Parathyroid adenoma (tissue), 2 donors: Measurements from ENCODE around the gene CABLES1.
"Not testable (repeated sequence)": the region's sequence is repeated elsewhere in the genome, so short reads cannot be mapped to it uniquely, and the experiment has no call there.

Experiments used
- H2AFZ ChIP-seq: fragments of 300-600 bp; sonication (generic); one replicate; pipeline ENCODE4 v1.7.0; 2017; ENCODE audit warnings: antibody characterized with exemption, mild to moderate bottlenecking
- H3K27ac ChIP-seq: fragments of 300-600 bp; sonication (generic); one replicate; pipeline ENCODE4 v1.7.0; 2017
- H3K27me3 ChIP-seq: fragments of 300-600 bp; sonication (generic); one replicate; pipeline ENCODE4 v1.7.0; 2017; ENCODE audit warnings: low read length; ENCODE audit not compliant: control insufficient read depth, insufficient read depth
- H3K36me3 ChIP-seq: fragments of 300-600 bp; sonication (generic); one replicate; pipeline ENCODE4 v1.7.0; 2017; ENCODE audit warnings: low read length; ENCODE audit not compliant: control insufficient read depth, insufficient read depth
- H3K4me1 ChIP-seq: fragments of 300-600 bp; sonication (generic); one replicate; pipeline ENCODE4 v1.7.0; 2017; ENCODE audit warnings: control low read depth
- H3K4me2 ChIP-seq: fragments of 300-600 bp; sonication (generic); one replicate; pipeline ENCODE4 v1.7.0; 2017; ENCODE audit warnings: low read length
- H3K4me3 ChIP-seq: fragments of 300-600 bp; sonication (generic); one replicate; pipeline ENCODE4 v1.7.0; 2017; ENCODE audit warnings: low read depth, low read length
- H3K79me2 ChIP-seq: fragments of 300-600 bp; sonication (generic); one replicate; pipeline ENCODE4 v1.7.0; 2017; ENCODE audit warnings: control low read depth
- H3K9ac ChIP-seq: fragments of 300-600 bp; sonication (generic); one replicate; pipeline ENCODE4 v1.7.0; 2017; ENCODE audit warnings: mild to moderate bottlenecking
- H3K9me3 ChIP-seq: fragments of 300-600 bp; sonication (generic); one replicate; pipeline ENCODE4 v1.7.0; 2017; ENCODE audit warnings: low read length; ENCODE audit not compliant: control insufficient read depth
- TF ChIP-seq, protein P1 (sequence below): fragments of 300-600 bp; sonication (generic); IDR thresholded peaks from one replicate; pipeline ENCODE4 v1.7.0; 2017; ENCODE audit warnings: antibody characterized with exemption, mild to moderate bottlenecking
- donor health status: primary hyperparathyroidism.

Gene CABLES1

DNA sequence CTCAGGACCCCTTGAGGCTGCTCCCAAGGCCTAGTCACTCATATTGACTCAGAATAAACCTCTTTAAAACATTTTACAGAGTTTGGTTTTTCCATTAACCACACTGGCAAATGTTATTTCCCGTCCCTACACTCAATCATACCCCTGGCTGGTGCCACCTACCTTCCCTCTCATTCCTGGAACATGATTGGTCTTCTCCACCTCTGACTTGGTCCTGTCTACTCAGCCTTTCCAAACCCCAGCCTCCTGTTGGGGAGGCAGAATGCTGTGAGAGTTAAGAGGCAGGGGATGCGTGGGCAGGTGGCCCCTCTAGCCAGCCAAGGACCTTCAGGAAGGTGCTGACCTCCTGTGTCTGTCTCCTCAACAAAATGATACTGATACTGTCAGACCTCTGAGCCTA lies 149.3 kb downstream of the CABLES1 start:
- no peak overlapping the region for H3K9ac ChIP-seq
- no peaks in the 10 kb centered on the region for H3K9me3 ChIP-seq
- H3K4me2 ChIP-seq: no peak overlapping the region
- H3K4me3 ChIP-seq: no peak overlapping the region
- H3K36me3 ChIP-seq: no peaks in the 10 kb centered on the region
- no peak overlapping the region for H3K27ac ChIP-seq
- no peaks in the 10 kb centered on the region for H3K27me3 ChIP-seq
- no peaks in the 10 kb centered on the region for H3K4me1 ChIP-seq
- H3K79me2 ChIP-seq: no peaks in the 10 kb centered on the region
- no peak overlapping the region for H2AFZ ChIP-seq
- TF ChIP-seq, protein P1, sequence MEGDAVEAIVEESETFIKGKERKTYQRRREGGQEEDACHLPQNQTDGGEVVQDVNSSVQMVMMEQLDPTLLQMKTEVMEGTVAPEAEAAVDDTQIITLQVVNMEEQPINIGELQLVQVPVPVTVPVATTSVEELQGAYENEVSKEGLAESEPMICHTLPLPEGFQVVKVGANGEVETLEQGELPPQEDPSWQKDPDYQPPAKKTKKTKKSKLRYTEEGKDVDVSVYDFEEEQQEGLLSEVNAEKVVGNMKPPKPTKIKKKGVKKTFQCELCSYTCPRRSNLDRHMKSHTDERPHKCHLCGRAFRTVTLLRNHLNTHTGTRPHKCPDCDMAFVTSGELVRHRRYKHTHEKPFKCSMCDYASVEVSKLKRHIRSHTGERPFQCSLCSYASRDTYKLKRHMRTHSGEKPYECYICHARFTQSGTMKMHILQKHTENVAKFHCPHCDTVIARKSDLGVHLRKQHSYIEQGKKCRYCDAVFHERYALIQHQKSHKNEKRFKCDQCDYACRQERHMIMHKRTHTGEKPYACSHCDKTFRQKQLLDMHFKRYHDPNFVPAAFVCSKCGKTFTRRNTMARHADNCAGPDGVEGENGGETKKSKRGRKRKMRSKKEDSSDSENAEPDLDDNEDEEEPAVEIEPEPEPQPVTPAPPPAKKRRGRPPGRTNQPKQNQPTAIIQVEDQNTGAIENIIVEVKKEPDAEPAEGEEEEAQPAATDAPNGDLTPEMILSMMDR: no peak

DNA sequence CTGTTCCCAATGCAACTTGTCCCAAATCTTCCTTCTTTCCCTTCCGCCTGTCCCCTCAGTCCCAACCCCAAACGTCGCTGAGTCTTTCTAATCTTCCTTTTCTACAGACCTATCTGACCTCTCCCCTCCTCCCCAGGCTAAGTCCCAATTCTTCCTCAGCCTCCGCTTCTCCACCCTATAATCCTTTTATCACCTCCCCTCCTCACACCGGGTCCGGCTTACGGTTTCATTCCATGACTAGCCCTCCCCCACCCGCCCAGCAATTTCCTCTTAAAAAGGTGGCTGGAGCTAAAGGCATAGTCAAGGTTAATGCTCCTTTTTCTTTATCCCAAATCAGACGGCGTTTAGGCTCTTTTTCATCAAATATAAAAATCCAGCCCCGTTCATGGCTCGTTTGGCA lies 150.3 kb downstream of the CABLES1 start:
- not testable (repeated sequence) for H3K79me2 ChIP-seq, H3K9ac ChIP-seq, H3K36me3 ChIP-seq, H2AFZ ChIP-seq, H3K27ac ChIP-seq, H3K27me3 ChIP-seq, H3K9me3 ChIP-seq, H3K4me2 ChIP-seq, H3K4me3 ChIP-seq, H3K4me1 ChIP-seq

DNA sequence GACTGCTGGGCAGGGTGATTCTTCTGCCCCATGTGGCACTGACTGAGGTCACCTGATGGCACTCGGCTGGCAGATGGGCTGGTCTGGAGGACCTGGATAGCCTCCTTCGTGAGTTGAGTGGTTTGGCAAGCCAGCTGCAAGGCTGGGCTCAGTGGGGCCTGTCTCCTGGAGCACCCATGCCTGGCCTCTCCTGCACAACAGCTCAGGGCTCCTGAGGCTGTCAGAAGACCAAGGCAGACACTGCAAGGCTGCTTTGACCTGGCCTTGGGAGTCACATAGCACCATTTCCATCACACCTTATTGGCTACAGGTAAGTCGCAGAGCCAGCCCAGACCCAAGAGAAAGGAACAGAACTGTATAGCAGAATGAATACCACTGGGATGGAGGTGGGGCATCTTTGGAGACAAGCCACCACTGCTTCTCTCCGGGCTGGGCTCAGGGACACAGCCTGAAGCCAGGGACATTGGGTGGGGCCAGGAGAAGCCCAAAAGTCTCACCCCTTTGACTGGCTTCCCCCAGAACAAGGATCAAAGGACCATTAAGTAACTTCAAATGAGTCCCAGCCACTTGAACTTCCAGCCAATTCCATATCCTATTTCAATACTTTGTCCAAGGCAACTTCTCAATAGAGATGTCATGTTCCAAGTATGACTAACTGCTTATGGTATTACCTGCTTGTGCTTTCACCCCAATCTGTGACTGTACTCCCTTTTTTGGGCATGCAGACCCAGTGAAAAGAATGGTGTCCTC lies 156.3 kb downstream of the CABLES1 start:
- no peaks in the 10 kb centered on the region for H3K9me3 ChIP-seq
- H3K9ac ChIP-seq: no peak overlapping the region
- H3K4me2 ChIP-seq: no peak overlapping the region
- TF ChIP-seq, protein P1: no peak
- H3K4me1 ChIP-seq: no peaks in the 10 kb centered on the region
- H3K4me3 ChIP-seq: no peak overlapping the region
- no peaks in the 10 kb centered on the region for H3K27me3 ChIP-seq
- H2AFZ ChIP-seq: no peak overlapping the region
- H3K27ac ChIP-seq: no peak overlapping the region
- no peaks in the 10 kb centered on the region for H3K79me2 ChIP-seq
- no peaks in the 10 kb centered on the region for H3K36me3 ChIP-seq

DNA sequence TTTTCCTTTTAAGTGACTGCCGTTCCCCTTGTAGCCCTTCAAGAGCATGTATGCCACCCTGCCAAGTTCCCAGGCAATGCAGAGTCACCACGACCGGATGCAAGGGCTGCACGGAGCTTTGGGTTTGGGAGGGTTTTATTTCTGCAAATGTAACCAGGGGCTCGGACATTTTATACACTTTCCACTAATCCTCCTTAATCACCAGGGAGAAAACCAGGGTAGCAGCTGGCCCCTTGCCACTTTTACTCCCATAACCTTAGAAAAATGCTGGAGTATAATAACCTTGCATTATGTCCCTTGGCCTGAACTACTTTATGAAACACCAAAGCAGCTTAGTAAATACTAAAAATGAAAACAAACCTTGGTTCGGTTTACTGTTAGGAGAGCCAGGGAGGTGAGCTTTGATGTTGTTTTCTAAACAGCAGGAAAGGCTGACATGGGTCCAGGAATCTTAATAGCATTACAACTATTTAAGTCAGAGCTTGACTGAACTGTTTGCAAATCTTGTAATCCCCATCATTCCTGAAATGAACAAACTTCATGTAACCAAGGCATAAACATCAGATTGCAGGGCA lies 165.0 kb downstream of the CABLES1 start:
- no peak overlapping the region for H2AFZ ChIP-seq
- no peak overlapping the region for H3K27ac ChIP-seq
- H3K36me3 ChIP-seq: no peaks in the 10 kb centered on the region
- no peaks in the 10 kb centered on the region for H3K9me3 ChIP-seq
- no peak overlapping the region for H3K4me3 ChIP-seq
- H3K9ac ChIP-seq: no peak overlapping the region
- H3K4me1 ChIP-seq: no peaks in the 10 kb centered on the region
- no peaks in the 10 kb centered on the region for H3K79me2 ChIP-seq
- H3K4me2 ChIP-seq: no peak overlapping the region
- TF ChIP-seq, protein P1: no peak
- no peaks in the 10 kb centered on the region for H3K27me3 ChIP-seq

DNA sequence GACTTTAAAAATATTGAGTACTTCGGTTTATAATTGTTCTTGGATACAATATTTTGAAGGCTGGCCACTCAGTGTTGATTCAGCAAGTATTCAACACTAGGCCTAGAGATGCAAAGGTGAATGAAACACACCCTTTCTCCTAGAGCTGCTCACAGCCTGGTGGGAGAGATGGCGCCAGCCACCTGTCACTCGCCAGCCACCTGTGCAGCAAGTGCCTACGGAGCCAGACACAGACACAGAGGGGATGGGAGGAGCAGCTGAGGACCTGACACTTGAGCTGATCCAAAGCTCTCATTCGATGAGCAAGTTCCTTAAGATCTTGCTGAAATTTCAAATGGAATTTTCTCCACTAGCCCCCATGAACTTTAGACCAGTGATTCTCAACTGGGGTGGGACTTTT lies 166.7 kb downstream of the CABLES1 start:
- TF ChIP-seq, protein P1: no peak
- no peaks in the 10 kb centered on the region for H3K79me2 ChIP-seq

More for the DNA sequence above, 166.7 kb downstream of the CABLES1 start:
- Histone ChIP-seq H3K9ac (no peak overlapping the region), H3K4me2 (no peak overlapping the region), H3K27me3 (no peaks in the 10 kb centered on the region), H3K36me3 (no peaks in the 10 kb centered on the region), H2AFZ (no peak overlapping the region), H3K9me3 (no peaks in the 10 kb centered on the region), H3K4me3 (no peak overlapping the region), H3K27ac (no peak overlapping the region), H3K4me1 (no peaks in the 10 kb centered on the region)
